GM12878 (cell line): Measurements from ENCODE around the gene TTYH3. TPM values are rescaled to one million over a fixed set of nuclear protein-coding genes. Genes with fewer than 3 reads are reported as not detected.

Experiments used
- ATAC-seq: fragments of 200-7000 bp; cut with Tn5 transposase; 3 replicates; pipeline ENCODE4 v1.9.1; 2020; ENCODE audit warnings: mild to moderate bottlenecking, moderate library complexity
- BruUV-seq: library from RNA; stranded (reverse); fragments of 400-500 nt; replicated peaks from 2 replicates; lab custom pipeline; 2021; lab: Mats Ljungman, UMichigan
- CTCF ChIA-PET: fragments of 300-600 bp; sonication (Branson Sonifier 250); formaldehyde crosslinking; extraction: SDS; loops from one replicate; lab custom pipeline; 2021; ENCODE audit warnings: inconsistent platforms; lab: Yijun Ruan, JAX
- POLR2A ChIA-PET: fragments of 350-600 bp; formaldehyde crosslinking; extraction: SDS; loops from one replicate; lab custom pipeline; 2021; ENCODE audit warnings: inconsistent platforms; lab: Charles Lee
- RAD21 ChIA-PET: fragments of 300-600 bp; sonication (Branson Sonifier 250); formaldehyde crosslinking; loops from one replicate; lab custom pipeline; 2023; ENCODE audit warnings: antibody characterized with exemption; ENCODE audit not compliant: unreplicated experiment; lab: Charles Lee
- SMC1A ChIA-PET: fragments of 300-600 bp; sonication (Branson Sonifier 250); formaldehyde crosslinking; loops from one replicate; lab custom pipeline; 2023; ENCODE audit not compliant: unreplicated experiment, uncharacterized antibody; lab: Charles Lee
- DNase-seq: peaks from one replicate; pipeline ENCODE4 v3.0.0-alpha.2; 2011; ENCODE audit warnings: low read depth, low spot score
- FAIRE-seq: peaks from 3 replicates; lab custom pipeline; 2011; peaks lifted over from hg19 to GRCh38; lab: Jason Lieb, UNC
- H2AFZ ChIP-seq: 2 replicates; pipeline ENCODE4 v1.6.0; 2011; ENCODE audit warnings: low read depth, low read length, control low read depth; ENCODE audit not compliant: control insufficient read depth
- H3K27ac ChIP-seq: 2 replicates; pipeline ENCODE4 v1.5.1; 2011; ENCODE audit warnings: control low read depth; ENCODE audit not compliant: control insufficient read depth, insufficient read depth
- H3K27me3 ChIP-seq, 2 experiments: replicated peaks in 1 of 2; 2 replicates each; pipeline versions ENCODE4 v1.6.0 to v1.6.1; 2011; ENCODE audit warnings: low read length in 1 of 2; ENCODE audit not compliant: control insufficient read depth in 2 of 2, insufficient read depth in 2 of 2
- H3K36me3 ChIP-seq, 2 experiments: 2 replicates each; pipeline ENCODE4 v1.5.1; 2011; ENCODE audit warnings: low read length in 1 of 2; ENCODE audit not compliant: control insufficient read depth in 2 of 2, insufficient read depth in 2 of 2
- H3K4me1 ChIP-seq: 2 replicates; pipeline ENCODE4 v1.6.1; 2011; ENCODE audit warnings: mild to moderate bottlenecking, low read length, moderate library complexity, mixed read lengths; ENCODE audit not compliant: control insufficient read depth, insufficient read depth
- H3K4me2 ChIP-seq: 2 replicates; pipeline ENCODE4 v1.6.0; 2011; ENCODE audit warnings: control low read depth; ENCODE audit not compliant: control insufficient read depth, insufficient read depth
- H3K4me3 ChIP-seq: fragments of 200-600 bp; sonication (generic); 2 replicates; pipeline ENCODE4 v1.5.1; 2016
- H3K79me2 ChIP-seq: 2 replicates; pipeline ENCODE4 v1.6.0; 2011; ENCODE audit warnings: low read length; ENCODE audit not compliant: control insufficient read depth, insufficient read depth
- H3K9ac ChIP-seq: 2 replicates; pipeline ENCODE4 v1.8.0; 2011; ENCODE audit warnings: low read length, control low read depth, mixed read lengths; ENCODE audit not compliant: control insufficient read depth, insufficient read depth
- H3K9me3 ChIP-seq: replicated peaks from 3 replicates; pipeline ENCODE4 v1.5.1; 2011; ENCODE audit warnings: mild to moderate bottlenecking, low read length; ENCODE audit not compliant: control insufficient read depth, insufficient read depth
- H4K20me1 ChIP-seq: 2 replicates; pipeline ENCODE4 v1.6.0; 2011; ENCODE audit not compliant: control insufficient read depth, insufficient read depth
- CHD1 ChIP-seq: IDR thresholded peaks from 2 replicates; pipeline ENCODE4 v1.6.1; 2012; ENCODE audit warnings: low read depth, low read length, improper control_type of control experiment
- EED ChIP-seq: sonication (generic); IDR thresholded peaks from 2 replicates; pipeline ENCODE4 v1.6.1; 2016; ENCODE audit warnings: antibody characterized with exemption, low read depth
- GATAD2B ChIP-seq: fragments of 450-650 bp; conservative IDR thresholded peaks from 2 replicates; pipeline ENCODE4 v1.6.1; 2017; ENCODE audit warnings: low read depth, mild to moderate bottlenecking, moderate library complexity
- JUND ChIP-seq: IDR thresholded peaks from 2 replicates; pipeline ENCODE4 v1.6.1; 2012; ENCODE audit warnings: low read depth, mild to moderate bottlenecking, low read length, improper control_type of control experiment, moderate library complexity
- KDM1A ChIP-seq: fragments of 200-600 bp; sonication (generic); IDR thresholded peaks from 2 replicates; pipeline ENCODE4 v1.6.1; 2016; ENCODE audit warnings: borderline replicate concordance
- MLLT1 ChIP-seq: fragments of 450-650 bp; IDR thresholded peaks from 2 replicates; pipeline ENCODE4 v1.6.1; 2016; ENCODE audit warnings: mild to moderate bottlenecking
- PKNOX1 ChIP-seq: fragments of 450-650 bp; IDR thresholded peaks from 2 replicates; pipeline ENCODE4 v1.6.1; 2016; ENCODE audit warnings: mild to moderate bottlenecking
- PRDM15 ChIP-seq: fragments of 450-650 bp; formaldehyde crosslinking; IDR thresholded peaks from 2 replicates; pipeline ENCODE4 v1.4.0; 2020; ENCODE audit warnings: mild to moderate bottlenecking, moderate library complexity
- RAD51 ChIP-seq: fragments of 450-650 bp; IDR thresholded peaks from 2 replicates; pipeline ENCODE4 v1.6.1; 2016; ENCODE audit warnings: moderate library complexity, mild to moderate bottlenecking, inconsistent platforms
- SIX5 ChIP-seq: IDR thresholded peaks from 2 replicates; pipeline ENCODE4 v1.6.1; 2011; ENCODE audit warnings: mild to moderate bottlenecking, low read depth, low read length, moderate library complexity; ENCODE audit not compliant: severe bottlenecking
- SMARCA5 ChIP-seq: fragments of 450-650 bp; IDR thresholded peaks from 2 replicates; pipeline ENCODE4 v1.6.1; 2017; ENCODE audit warnings: mild to moderate bottlenecking
- SUZ12 ChIP-seq: fragments of 200-600 bp; sonication (generic); IDR thresholded peaks from one replicate; pipeline ENCODE4 v1.6.1; 2018; ENCODE audit warnings: antibody characterized with exemption, mild to moderate bottlenecking; ENCODE audit not compliant: unreplicated experiment
- TARDBP ChIP-seq: IDR thresholded peaks from 2 replicates; pipeline ENCODE4 v1.6.1; 2016; ENCODE audit warnings: borderline replicate concordance
- ZNF207 ChIP-seq: fragments of 450-650 bp; IDR thresholded peaks from 2 replicates; pipeline ENCODE4 v1.6.1; 2014; ENCODE audit warnings: antibody characterized with exemption, mild to moderate bottlenecking, borderline replicate concordance
- ZNF384 ChIP-seq: IDR thresholded peaks from 2 replicates; pipeline ENCODE4 v1.6.1; 2012; ENCODE audit warnings: low read depth, mild to moderate bottlenecking, low read length, improper control_type of control experiment, borderline replicate concordance
- WGBS: methylation state at CpG from one replicate; pipeline ENCODE4 v1.1.6; 2016; ENCODE audit warnings: low lambda C conversion rate; ENCODE audit not compliant: insufficient replicate concordance, insufficient coverage; ENCODE audit errors: missing lambda C conversion rate; 5-methylcytosine and 5-hydroxymethylcytosine counted together
- in situ Hi-C: fragments of 300-500 bp; cut with MboI; formaldehyde crosslinking; loops from 9 replicates; pipeline ENCODE4 v1.14.3; 2018; ENCODE audit warnings: mixed read lengths
- intact Hi-C: fragments of 100-400 bp; cut with micrococcal nuclease; formaldehyde crosslinking; loops from one replicate; pipeline ENCODE4 v1.14.2; 2022; ENCODE audit not compliant: unreplicated experiment
- polyA plus RNA-seq, 11 experiments: library from polyadenylated mRNA; depleted of rRNA in 4 of 11; unstranded in 6 of 11; stranded (reverse) in 5 of 11; fragments of >200 nt; fragmentation: Nextera tagmentation in 4 of 11; fragmentation: Illumina TruSeq in 1 of 11; extraction: Ambion mirVana in 4 of 11; extraction: Trizol in 1 of 11; gene quantifications; 1 replicate in 1 of 11; 2 replicates in 10 of 11; pipeline versions ENCODE4 v1.2.1 to v1.2.3, GENCODE V29; 2011 to 2016; ENCODE audit warnings: inconsistent platforms in 2 of 11, missing spikeins in 2 of 11, low read depth in 1 of 11
- total RNA-seq, 4 experiments: library from RNA; depleted of rRNA in 3 of 4; stranded (reverse); fragments of >200 nt in 3 of 4; fragmentation: Illumina TruSeq in 1 of 4; extraction: Trizol in 1 of 4; gene quantifications; 2 replicates each; pipeline versions ENCODE4 v1.2.1 to v1.2.3, GENCODE V29; 2013 to 2021

The TTYH3 gene
- total and polyA plus RNA-seq, 10 of the 15 experiments (the other 5 are each of a cell fraction or from before 2014, with no cell fraction given), result 0.79 to 71.4 (median 10.5) TPM

- TF ChIP-seq PRDM15 (CRISPR knock-in tag) (no peak), PKNOX1 (no peak)
These were observed 70.2 kb downstream of the TTYH3 start (continued) for GRCh38 chr7:2701832-2702593.

- no peak for FAIRE-seq
- CTCF ChIA-PET, result interaction anchor here (0.6 to 1.4 kb wide), 2 partner anchors 32 to 123 kb away, joined by 3 read pairs; no protein-coding TSS in a partner anchor
These were observed 70.8 kb downstream of the TTYH3 start for GRCh38 chr7:2702594-2702957.

More at GRCh38 chr7:2702594-2702957, 70.8 kb downstream of the TTYH3 start:
- TF ChIP-seq ZNF207 (no peak), GATAD2B (no peak), ZNF384 (no peak), MLLT1 (no peak), KDM1A (no peak), JUND (no peak), SIX5 (no peak), TARDBP (no peak), RAD51 (no peak), CHD1 (no peak), SUZ12 (no peak), SMARCA5 (no peak), EED (no peak)
- TF ChIP-seq, all 136 proteins: peak for 0
- H2AFZ ChIP-seq, result no peak overlapping the region
- no peaks in the 10 kb centered on the region for H3K9me3 ChIP-seq
- H3K9ac ChIP-seq, result no peak overlapping the region
- no peak overlapping the region for H3K4me2 ChIP-seq
- intact Hi-C loops, result no loop called here
- no peak overlapping the region for H3K27ac ChIP-seq
- in situ Hi-C loops, result no loop called here
- DNase-seq (no peak), ATAC-seq (no peak)
- RAD21 ChIA-PET, result interaction anchor here (1.4 to 5.4 kb wide), 2 partner anchors 8 to 14 kb away, joined by 4 to 70 read pairs; no protein-coding TSS in a partner anchor
- no TSS peak for BruUV-seq
- peaks cover 21% of the 10 kb centered on the region for H3K4me1 ChIP-seq
- no peaks in the 10 kb centered on the region for H4K20me1 ChIP-seq
- H3K79me2 ChIP-seq, result no peaks in the 10 kb centered on the region
- no peaks in the 10 kb centered on the region; a peak in 1 of 4 replicates for H3K36me3 ChIP-seq
- H3K27me3 ChIP-seq, result no peaks in the 10 kb centered on the region
- 98% methylated on average over 22 of the region's 22 CpGs for WGBS
- no peak overlapping the region for H3K4me3 ChIP-seq
- POLR2A ChIA-PET, result interaction anchor here (5.9 kb wide), 1 partner anchor 8 kb away, joined by 36 read pairs; no protein-coding TSS in a partner anchor
- SMC1A ChIA-PET, result interaction anchor here (1.1 to 1.5 kb wide), 2 partner anchors 8 to 32 kb away, joined by 3 to 5 read pairs; no protein-coding TSS in a partner anchor
